ENCODE data around the gene RAB7B. TPM values are rescaled to one million over a fixed set of nuclear protein-coding genes. Genes with fewer than 3 reads are reported as not detected.

Gene RAB7B
- total RNA-seq, 1 donor from 2014 or later: 6.3 TPM

GRCh38 chr1:205977402-205978014, 25.7 kb downstream of the RAB7B start:
- no peaks in the 10 kb centered on the region for H3K27me3 ChIP-seq (ENCODE audit: control insufficient read depth in 3 of 3, insufficient read depth in 3 of 3, low read length in 3 of 3)
- no peaks in the 10 kb centered on the region for H3K36me3 ChIP-seq (ENCODE audit: control insufficient read depth in 3 of 3, insufficient read depth in 3 of 3, low read length in 3 of 3)
- peaks cover 13 to 38% (median 35%) of the 10 kb centered on the region in 3 donors for H3K4me1 ChIP-seq (ENCODE audit: control insufficient read depth in 3 of 3, insufficient read depth in 3 of 3, low read length in 3 of 3)
- no peak overlapping the region for H3K4me3 ChIP-seq (ENCODE audit: low read length in 3 of 3)
- peak overlapping the region in 1 of 3 donors; percentile 61 for H3K9ac ChIP-seq (ENCODE audit: low read depth in 1 of 3, low read length in 3 of 3)
- no peaks in the 10 kb centered on the region for H3K9me3 ChIP-seq (ENCODE audit: control insufficient read depth in 3 of 3, low read length in 3 of 3)
- H3K27ac ChIP-seq (ENCODE audit: low read depth, low read length): peak overlapping the region; percentile 64

DNA sequence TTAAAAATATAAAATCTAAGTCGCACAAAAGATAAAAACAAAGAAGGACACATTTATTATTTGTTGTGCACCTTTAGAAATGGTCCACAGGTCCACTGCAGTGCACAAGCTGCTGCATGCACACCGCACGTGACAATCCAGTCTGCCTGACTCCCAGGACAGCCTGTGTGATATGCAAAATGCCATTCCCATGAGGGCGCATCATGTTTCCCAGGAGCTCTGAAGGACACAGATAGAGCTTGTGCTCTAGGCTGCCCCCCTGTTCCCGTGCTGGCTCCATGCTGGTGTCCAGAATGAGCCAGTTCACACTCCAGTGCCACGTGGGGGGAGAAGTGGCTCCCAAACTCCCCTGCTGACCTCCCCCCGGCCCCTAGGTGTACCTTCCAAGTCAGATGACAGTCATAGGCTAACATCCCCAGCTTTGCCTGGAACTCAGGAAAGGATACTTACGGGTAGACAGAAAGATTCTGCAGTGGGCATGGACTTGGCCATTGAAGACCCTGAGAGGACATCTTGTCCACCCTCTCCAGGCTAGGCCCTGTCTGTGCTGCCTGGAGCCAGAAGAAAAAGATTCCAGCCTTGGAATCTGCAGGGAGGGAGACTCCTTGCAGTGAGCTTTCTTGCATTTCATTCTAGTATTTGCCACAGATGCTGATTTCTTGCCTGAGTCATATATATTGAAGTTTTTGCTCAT, 26.3 kb downstream of the RAB7B start:
- H3K27ac ChIP-seq (ENCODE audit: low read depth, low read length): peak overlapping the region; percentile 64
- H3K4me3 ChIP-seq (ENCODE audit: low read length in 3 of 3): no peak overlapping the region
- H3K9ac ChIP-seq (ENCODE audit: low read depth in 1 of 3, low read length in 3 of 3): peak overlapping the region in 1 of 3 donors; percentile 61
- H3K27me3 ChIP-seq (ENCODE audit: control insufficient read depth in 3 of 3, insufficient read depth in 3 of 3, low read length in 3 of 3): no peaks in the 10 kb centered on the region
- peaks cover 18 to 42% (median 41%) of the 10 kb centered on the region in 3 donors for H3K4me1 ChIP-seq (ENCODE audit: control insufficient read depth in 3 of 3, insufficient read depth in 3 of 3, low read length in 3 of 3)
- H3K36me3 ChIP-seq (ENCODE audit: control insufficient read depth in 3 of 3, insufficient read depth in 3 of 3, low read length in 3 of 3): no peaks in the 10 kb centered on the region
- no peaks in the 10 kb centered on the region for H3K9me3 ChIP-seq (ENCODE audit: control insufficient read depth in 3 of 3, low read length in 3 of 3)

GRCh38 chr1:205976036-205976435, 27.2 kb downstream of the RAB7B start:
- no peak overlapping the region for H3K4me3 ChIP-seq (ENCODE audit: low read length in 3 of 3)
- no peaks in the 10 kb centered on the region for H3K36me3 ChIP-seq (ENCODE audit: control insufficient read depth in 3 of 3, insufficient read depth in 3 of 3, low read length in 3 of 3)
- peak overlapping the region; percentile 37 for H3K27ac ChIP-seq (ENCODE audit: low read depth, low read length)
- H3K9me3 ChIP-seq (ENCODE audit: control insufficient read depth in 3 of 3, low read length in 3 of 3): no peaks in the 10 kb centered on the region
- no peaks in the 10 kb centered on the region for H3K27me3 ChIP-seq (ENCODE audit: control insufficient read depth in 3 of 3, insufficient read depth in 3 of 3, low read length in 3 of 3)
- peaks cover 22 to 51% (median 47%) of the 10 kb centered on the region in 3 donors for H3K4me1 ChIP-seq (ENCODE audit: control insufficient read depth in 3 of 3, insufficient read depth in 3 of 3, low read length in 3 of 3)
- H3K9ac ChIP-seq (ENCODE audit: low read depth in 1 of 3, low read length in 3 of 3): peak overlapping the region in 1 of 3 donors; percentile 54

DNA sequence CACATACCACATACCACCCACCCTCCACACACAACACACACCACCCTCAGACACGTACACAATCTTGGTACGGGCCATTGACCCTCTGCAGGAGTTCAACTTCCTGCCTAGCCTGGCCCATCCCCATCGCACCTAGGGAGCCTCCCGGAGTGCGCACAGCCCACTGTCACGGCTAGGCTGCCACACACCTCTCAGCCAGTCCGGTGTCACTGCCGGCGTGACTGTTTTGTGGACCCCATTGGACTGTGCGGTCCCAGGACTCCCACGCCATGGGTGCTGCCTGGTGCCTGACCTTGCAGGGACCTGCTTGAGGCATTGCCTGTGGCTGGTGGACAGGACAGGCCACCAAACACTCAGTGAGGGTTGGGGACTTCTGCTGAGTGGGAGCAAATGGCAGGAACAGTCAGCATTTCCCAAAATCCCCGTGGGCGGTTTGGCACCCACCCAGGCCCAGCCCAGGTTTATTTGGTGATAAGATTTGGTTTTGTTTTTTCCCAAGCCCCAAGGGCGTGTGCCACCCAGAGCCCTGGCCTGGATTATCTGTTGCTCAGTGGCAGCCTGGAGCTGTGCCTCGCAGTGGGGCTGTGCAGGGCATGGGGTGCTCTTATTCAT, 27.7 kb downstream of the RAB7B start:
- Histone ChIP-seq H3K9me3 (ENCODE audit: control insufficient read depth in 3 of 3, low read length in 3 of 3) (no peaks in the 10 kb centered on the region), H3K27ac (ENCODE audit: low read depth, low read length) (no peak overlapping the region), H3K4me1 (ENCODE audit: control insufficient read depth in 3 of 3, insufficient read depth in 3 of 3, low read length in 3 of 3) (peaks cover 22 to 52% (median 51%) of the 10 kb centered on the region in 3 donors), H3K36me3 (ENCODE audit: control insufficient read depth in 3 of 3, insufficient read depth in 3 of 3, low read length in 3 of 3) (no peaks in the 10 kb centered on the region), H3K9ac (ENCODE audit: low read depth in 1 of 3, low read length in 3 of 3) (peak overlapping the region in 1 of 3 donors; percentile 54), H3K4me3 (ENCODE audit: low read length in 3 of 3) (no peak overlapping the region), H3K27me3 (ENCODE audit: control insufficient read depth in 3 of 3, insufficient read depth in 3 of 3, low read length in 3 of 3) (no peaks in the 10 kb centered on the region)

- Histone ChIP-seq H3K27ac (ENCODE audit: low read depth, low read length) (no peak overlapping the region), H3K4me1 (ENCODE audit: control insufficient read depth in 3 of 3, insufficient read depth in 3 of 3, low read length in 3 of 3) (peaks cover 22 to 56% (median 51%) of the 10 kb centered on the region in 3 donors), H3K27me3 (ENCODE audit: control insufficient read depth in 3 of 3, insufficient read depth in 3 of 3, low read length in 3 of 3) (no peaks in the 10 kb centered on the region), H3K9me3 (ENCODE audit: control insufficient read depth in 3 of 3, low read length in 3 of 3) (no peaks in the 10 kb centered on the region), H3K4me3 (ENCODE audit: low read length in 3 of 3) (no peak overlapping the region), H3K36me3 (ENCODE audit: control insufficient read depth in 3 of 3, insufficient read depth in 3 of 3, low read length in 3 of 3) (no peaks in the 10 kb centered on the region), H3K9ac (ENCODE audit: low read depth in 1 of 3, low read length in 3 of 3) (no peak overlapping the region)
Observed at GRCh38 chr1:205974712-205975111, 28.5 kb downstream of the RAB7B start.

DNA sequence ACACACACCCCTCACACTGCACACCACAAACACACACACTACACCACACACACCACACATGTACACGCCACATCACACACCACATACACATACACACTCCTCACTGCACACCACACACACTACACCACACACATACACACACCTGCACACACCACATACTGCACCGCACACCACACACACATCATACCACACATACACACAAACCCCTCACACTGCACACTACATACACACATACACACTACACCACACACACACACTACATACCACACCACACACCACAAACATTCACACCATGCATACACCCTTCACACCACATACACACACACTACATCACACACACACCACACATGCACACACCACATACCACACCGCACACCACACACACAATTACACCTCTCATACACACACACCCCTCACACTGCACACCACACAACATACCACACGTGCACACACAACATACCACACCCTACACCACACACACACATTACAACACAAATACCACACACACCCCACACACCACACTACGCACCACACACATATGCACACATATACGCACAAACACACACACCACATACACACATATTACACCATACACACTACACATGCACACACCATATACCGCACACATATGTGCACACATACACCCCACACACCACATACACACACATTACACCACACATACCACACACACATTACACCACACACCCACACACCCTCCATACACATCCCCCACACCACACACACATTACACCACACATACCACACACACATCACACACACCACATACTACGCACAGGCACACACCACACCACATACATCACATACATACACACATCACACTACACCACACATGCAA, 29.6 kb downstream of the RAB7B start:
- H3K4me1 ChIP-seq (ENCODE audit: control insufficient read depth in 3 of 3, insufficient read depth in 3 of 3, low read length in 3 of 3): peaks cover 22 to 56% (median 51%) of the 10 kb centered on the region in 3 donors
- no peaks in the 10 kb centered on the region for H3K27me3 ChIP-seq (ENCODE audit: control insufficient read depth in 3 of 3, insufficient read depth in 3 of 3, low read length in 3 of 3)
- H3K36me3 ChIP-seq (ENCODE audit: control insufficient read depth in 3 of 3, insufficient read depth in 3 of 3, low read length in 3 of 3): no peaks in the 10 kb centered on the region
- H3K4me3 ChIP-seq (ENCODE audit: low read length in 3 of 3): no peak overlapping the region
- no peaks in the 10 kb centered on the region for H3K9me3 ChIP-seq (ENCODE audit: control insufficient read depth in 3 of 3, low read length in 3 of 3)
- H3K27ac ChIP-seq (ENCODE audit: low read depth, low read length): no peak overlapping the region
- no peak overlapping the region for H3K9ac ChIP-seq (ENCODE audit: low read depth in 1 of 3, low read length in 3 of 3)

GRCh38 chr1:205972491-205973168, 30.6 kb downstream of the RAB7B start:
- Histone ChIP-seq H3K9me3 (ENCODE audit: control insufficient read depth in 3 of 3, low read length in 3 of 3) (no peaks in the 10 kb centered on the region), H3K27me3 (ENCODE audit: control insufficient read depth in 3 of 3, insufficient read depth in 3 of 3, low read length in 3 of 3) (no peaks in the 10 kb centered on the region), H3K4me1 (ENCODE audit: control insufficient read depth in 3 of 3, insufficient read depth in 3 of 3, low read length in 3 of 3) (peaks cover 22 to 56% (median 51%) of the 10 kb centered on the region in 3 donors), H3K9ac (ENCODE audit: low read depth in 1 of 3, low read length in 3 of 3) (peak overlapping the region in 2 of 3 donors; percentile 8 to 35), H3K27ac (ENCODE audit: low read depth, low read length) (peak overlapping the region; percentile 73), H3K4me3 (ENCODE audit: low read length in 3 of 3) (peak overlapping the region in 1 of 3 donors; percentile 16), H3K36me3 (ENCODE audit: control insufficient read depth in 3 of 3, insufficient read depth in 3 of 3, low read length in 3 of 3) (no peaks in the 10 kb centered on the region)

GRCh38 chr1:205972081-205972480, 31.1 kb downstream of the RAB7B start:
- Histone ChIP-seq H3K36me3 (ENCODE audit: control insufficient read depth in 3 of 3, insufficient read depth in 3 of 3, low read length in 3 of 3) (no peaks in the 10 kb centered on the region), H3K4me1 (ENCODE audit: control insufficient read depth in 3 of 3, insufficient read depth in 3 of 3, low read length in 3 of 3) (peaks cover 18 to 54% (median 49%) of the 10 kb centered on the region in 3 donors), H3K4me3 (ENCODE audit: low read length in 3 of 3) (no peak overlapping the region), H3K9me3 (ENCODE audit: control insufficient read depth in 3 of 3, low read length in 3 of 3) (no peaks in the 10 kb centered on the region), H3K27ac (ENCODE audit: low read depth, low read length) (peak overlapping the region; percentile 73), H3K9ac (ENCODE audit: low read depth in 1 of 3, low read length in 3 of 3) (peak overlapping the region in 1 of 3 donors; percentile 63), H3K27me3 (ENCODE audit: control insufficient read depth in 3 of 3, insufficient read depth in 3 of 3, low read length in 3 of 3) (no peaks in the 10 kb centered on the region)

GRCh38 chr1:205971082-205971481, 32.1 kb downstream of the RAB7B start:
- H3K9ac ChIP-seq (ENCODE audit: low read depth in 1 of 3, low read length in 3 of 3): peak overlapping the region in 1 of 3 donors; percentile 63
- H3K36me3 ChIP-seq (ENCODE audit: control insufficient read depth in 3 of 3, insufficient read depth in 3 of 3, low read length in 3 of 3): no peaks in the 10 kb centered on the region
- peak overlapping the region; percentile 73 for H3K27ac ChIP-seq (ENCODE audit: low read depth, low read length)
- no peak overlapping the region for H3K4me3 ChIP-seq (ENCODE audit: low read length in 3 of 3)
- no peaks in the 10 kb centered on the region for H3K27me3 ChIP-seq (ENCODE audit: control insufficient read depth in 3 of 3, insufficient read depth in 3 of 3, low read length in 3 of 3)
- peaks cover 8 to 45% (median 39%) of the 10 kb centered on the region in 3 donors for H3K4me1 ChIP-seq (ENCODE audit: control insufficient read depth in 3 of 3, insufficient read depth in 3 of 3, low read length in 3 of 3)
- no peaks in the 10 kb centered on the region for H3K9me3 ChIP-seq (ENCODE audit: control insufficient read depth in 3 of 3, low read length in 3 of 3)
